SK-N-SH (cell line): ENCODE results near the gene WIZ. TPM values are rescaled to one million over a fixed set of nuclear protein-coding genes. Genes with fewer than 3 reads are reported as not detected.

ENCODE experiments used
- CTCF ChIA-PET: fragments of 300-600, 350-600 bp; formaldehyde crosslinking; extraction: SDS; loops from one replicate; lab custom pipeline; 2021; lab: Yijun Ruan, JAX
- POLR2A ChIA-PET: fragments of 350-600 bp; sonication (Branson Sonifier 250); formaldehyde crosslinking; extraction: SDS; loops from one replicate; lab custom pipeline; 2020; ENCODE audit warnings: antibody characterized with exemption, inconsistent platforms; lab: Yijun Ruan, JAX
- DNase-seq: peaks from one replicate; pipeline ENCODE4 v3.0.0; 2012
- H2AFZ ChIP-seq: fragments of 200-600 bp; sonication (generic); 2 replicates; pipeline ENCODE4 v1.8.1; 2016; ENCODE audit warnings: antibody characterized with exemption, mild to moderate bottlenecking, low read depth
- H3F3A ChIP-seq: fragments of 200-600 bp; sonication (generic); replicated peaks from 2 replicates; pipeline ENCODE3; 2016; ENCODE audit warnings: antibody characterized with exemption, mild to moderate bottlenecking; ENCODE audit not compliant: insufficient read depth
- H3K27ac ChIP-seq, 2 experiments: fragments of 200-500 bp in 1 of 2; fragments of 200-600 bp in 1 of 2; sonication (Bioruptor generic) in 1 of 2; sonication (generic), shearing (Covaris generic) in 1 of 2; 2 replicates each; pipeline versions ENCODE4 v1.5.1 to v1.6.1; 2014 to 2016; ENCODE audit warnings: low read depth in 2 of 2, inconsistent platforms in 1 of 2, low read length in 1 of 2, mild to moderate bottlenecking in 1 of 2, mixed read lengths in 1 of 2
- H3K27me3 ChIP-seq: fragments of 200-600 bp; sonication (generic), shearing (Covaris generic); 2 replicates; pipeline ENCODE4 v1.6.1; 2016; ENCODE audit warnings: mixed run types; ENCODE audit not compliant: insufficient read depth
- H3K36me3 ChIP-seq, 2 experiments: fragments of 200-500 bp in 1 of 2; fragments of 200-600 bp in 1 of 2; sonication (Bioruptor generic) in 1 of 2; sonication (generic) in 1 of 2; replicated peaks in 1 of 2; 2 replicates each; pipeline versions ENCODE3 to v1.5.1; 2014 to 2016; ENCODE audit warnings: low read length in 1 of 2, mild to moderate bottlenecking in 1 of 2; ENCODE audit not compliant: insufficient read depth in 2 of 2, control insufficient read depth in 1 of 2
- H3K4me1 ChIP-seq, 2 experiments: fragments of 200-500 bp in 1 of 2; fragments of 200-600 bp in 1 of 2; sonication (Bioruptor generic) in 1 of 2; sonication (generic), shearing (Covaris generic) in 1 of 2; 2 replicates each; pipeline versions ENCODE4 v1.5.1 to v1.6.1; 2014 to 2016; ENCODE audit warnings: low read depth in 1 of 2, low read length in 1 of 2, mixed run types in 1 of 2; ENCODE audit not compliant: insufficient read depth in 2 of 2, control insufficient read depth in 1 of 2
- H3K4me2 ChIP-seq: fragments of 200-600 bp; sonication (generic), shearing (Covaris generic); 2 replicates; pipeline ENCODE4 v1.6.1; 2017; ENCODE audit warnings: mixed run types
- H3K4me3 ChIP-seq, 2 experiments: fragments of 200-500 bp in 1 of 2; fragments of 200-600 bp in 1 of 2; sonication (Bioruptor generic) in 1 of 2; sonication (generic), shearing (Covaris generic) in 1 of 2; 2 replicates each; pipeline versions ENCODE4 v1.5.1 to v1.8.1; 2014 to 2016; ENCODE audit warnings: low read depth in 2 of 2, inconsistent platforms in 1 of 2, low read length in 1 of 2, mild to moderate bottlenecking in 1 of 2, mixed read lengths in 1 of 2, moderate library complexity in 1 of 2
- H3K79me2 ChIP-seq: fragments of 200-600 bp; sonication (generic); 2 replicates; pipeline ENCODE4 v1.8.1; 2017; ENCODE audit warnings: mild to moderate bottlenecking; ENCODE audit not compliant: insufficient read depth
- H3K9ac ChIP-seq: fragments of 200-600 bp; sonication (generic); 2 replicates; pipeline ENCODE4 v1.6.1; 2017; ENCODE audit warnings: mixed run types
- H3K9me2 ChIP-seq: fragments of 200-600 bp; sonication (generic); 2 replicates; pipeline ENCODE4 v1.6.1; 2017; ENCODE audit warnings: mixed run types
- H3K9me3 ChIP-seq: fragments of 200-600 bp; sonication (generic); 2 replicates; pipeline ENCODE4 v1.6.1; 2017; ENCODE audit warnings: mixed run types, mild to moderate bottlenecking, moderate library complexity
- H4K20me1 ChIP-seq: fragments of 200-600 bp; sonication (generic); 2 replicates; pipeline ENCODE4 v1.6.1; 2017; ENCODE audit warnings: mild to moderate bottlenecking, mixed run types; ENCODE audit not compliant: insufficient read depth
- CHD2 ChIP-seq: fragments of 150-350 bp; IDR thresholded peaks from 2 replicates; pipeline ENCODE4 v1.6.1; 2018; ENCODE audit warnings: low read length; ENCODE audit not compliant: partially characterized antibody
- ELF1 ChIP-seq: IDR thresholded peaks from 2 replicates; pipeline ENCODE4 v1.4.0; 2012
- EP300 ChIP-seq, 2 experiments: IDR thresholded peaks; 2 replicates each; pipeline versions ENCODE4 v1.4.0 to v1.6.1; 2012; ENCODE audit warnings: borderline replicate concordance in 1 of 2, low read depth in 1 of 2, low read length in 1 of 2
- EZH2phosphoT487 ChIP-seq: fragments of 200-600 bp; sonication (generic); IDR thresholded peaks from 2 replicates; pipeline ENCODE4 v1.6.1; 2017; ENCODE audit warnings: low read depth, mixed run types, mild to moderate bottlenecking, antibody characterized with exemption, moderate library complexity, borderline replicate concordance
- FOSL2 ChIP-seq: IDR thresholded peaks from 2 replicates; pipeline ENCODE4 v1.4.0; 2012; ENCODE audit warnings: low read depth, mild to moderate bottlenecking, moderate library complexity, borderline replicate concordance
- FOXJ3 ChIP-seq: sonication (generic); formaldehyde crosslinking; IDR thresholded peaks from 2 replicates; pipeline ENCODE4 v1.5.1; 2020; ENCODE audit warnings: mild to moderate bottlenecking, missing genetic modification reagents
- FOXM1 ChIP-seq: IDR thresholded peaks from 2 replicates; pipeline ENCODE4 v1.4.0; 2012; ENCODE audit warnings: low read depth, mild to moderate bottlenecking
- GABPA ChIP-seq: IDR thresholded peaks from 2 replicates; pipeline ENCODE4 v1.4.0; 2012; ENCODE audit warnings: low read depth, mild to moderate bottlenecking
- JUND ChIP-seq: IDR thresholded peaks from 2 replicates; pipeline ENCODE4 v1.4.0; 2012
- MEF2A ChIP-seq: IDR thresholded peaks from 2 replicates; pipeline ENCODE4 v1.4.0; 2012; ENCODE audit warnings: low read depth, borderline replicate concordance
- NFIC ChIP-seq: IDR thresholded peaks from 2 replicates; pipeline ENCODE4 v1.4.0; 2012; ENCODE audit warnings: borderline replicate concordance
- NRF1 ChIP-seq: IDR thresholded peaks from 2 replicates; pipeline ENCODE4 v1.6.1; 2012; ENCODE audit warnings: low read depth, mild to moderate bottlenecking, low read length
- POLR2AphosphoS5 ChIP-seq: IDR thresholded peaks from 2 replicates; pipeline ENCODE4 v1.6.1; 2012; ENCODE audit warnings: low read depth, low read length
- RAD21 ChIP-seq: IDR thresholded peaks from 2 replicates; pipeline ENCODE4 v1.6.1; 2012; ENCODE audit warnings: mild to moderate bottlenecking, low read length
- RCOR1 ChIP-seq: fragments of 150-350 bp; IDR thresholded peaks from 2 replicates; pipeline ENCODE4 v1.6.1; 2017; ENCODE audit warnings: antibody characterized with exemption, low read length
- RFX5 ChIP-seq: IDR thresholded peaks from 2 replicates; pipeline ENCODE4 v1.6.1; 2012; ENCODE audit warnings: mild to moderate bottlenecking, improper control_type of control experiment, low read length
- RXRA ChIP-seq: IDR thresholded peaks from 2 replicates; pipeline ENCODE4 v1.4.0; 2012; ENCODE audit warnings: low read depth, mild to moderate bottlenecking, borderline replicate concordance
- SMC3 ChIP-seq: IDR thresholded peaks from 2 replicates; pipeline ENCODE4 v1.6.1; 2012; ENCODE audit warnings: low read depth, low read length, improper control_type of control experiment
- TAF1 ChIP-seq: IDR thresholded peaks from 2 replicates; pipeline ENCODE4 v1.6.1; 2012; ENCODE audit warnings: low read depth, mild to moderate bottlenecking, low read length, moderate library complexity, borderline replicate concordance
- YY1 ChIP-seq: IDR thresholded peaks from 2 replicates; pipeline ENCODE4 v1.4.0; 2012; ENCODE audit warnings: low read depth, mild to moderate bottlenecking
- WGBS: methylation state at CpG from one replicate; pipeline ENCODE4 v1.1.6; 2017; ENCODE audit warnings: low lambda C conversion rate; 5-methylcytosine and 5-hydroxymethylcytosine counted together
- polyA plus RNA-seq, 3 experiments: library from polyadenylated mRNA; depleted of rRNA; stranded (reverse); fragments of >200 nt; gene quantifications; 2 replicates each; pipeline ENCODE4 v1.2.3, GENCODE V29; 2012
- TF ChIP-seq, protein P1 (sequence below): IDR thresholded peaks from 2 replicates; pipeline ENCODE4 v1.4.0; 2012; ENCODE audit warnings: low read depth, borderline replicate concordance
- TF ChIP-seq, protein P2 (sequence below): IDR thresholded peaks from 2 replicates; pipeline ENCODE4 v1.4.0; 2012; ENCODE audit warnings: low read depth, borderline replicate concordance
- TF ChIP-seq, protein P3 (sequence below): IDR thresholded peaks from 2 replicates; pipeline ENCODE4 v1.4.0; 2012; ENCODE audit warnings: low read depth
- TF ChIP-seq, protein P4 (sequence below): fragments of 150-350 bp; IDR thresholded peaks from 2 replicates; pipeline ENCODE4 v1.6.1; 2017; ENCODE audit warnings: antibody characterized with exemption, low read length, low read depth, borderline replicate concordance
- TF ChIP-seq, protein P5 (sequence below): fragments of 150-350 bp; IDR thresholded peaks from 2 replicates; pipeline ENCODE4 v1.6.1; 2016; ENCODE audit warnings: mild to moderate bottlenecking, low read depth, low read length

WIZ gene
- polyA plus RNA-seq, 1 of the 3 experiments (the other 2 are of a cell fraction), result 15.5 TPM

DNA sequence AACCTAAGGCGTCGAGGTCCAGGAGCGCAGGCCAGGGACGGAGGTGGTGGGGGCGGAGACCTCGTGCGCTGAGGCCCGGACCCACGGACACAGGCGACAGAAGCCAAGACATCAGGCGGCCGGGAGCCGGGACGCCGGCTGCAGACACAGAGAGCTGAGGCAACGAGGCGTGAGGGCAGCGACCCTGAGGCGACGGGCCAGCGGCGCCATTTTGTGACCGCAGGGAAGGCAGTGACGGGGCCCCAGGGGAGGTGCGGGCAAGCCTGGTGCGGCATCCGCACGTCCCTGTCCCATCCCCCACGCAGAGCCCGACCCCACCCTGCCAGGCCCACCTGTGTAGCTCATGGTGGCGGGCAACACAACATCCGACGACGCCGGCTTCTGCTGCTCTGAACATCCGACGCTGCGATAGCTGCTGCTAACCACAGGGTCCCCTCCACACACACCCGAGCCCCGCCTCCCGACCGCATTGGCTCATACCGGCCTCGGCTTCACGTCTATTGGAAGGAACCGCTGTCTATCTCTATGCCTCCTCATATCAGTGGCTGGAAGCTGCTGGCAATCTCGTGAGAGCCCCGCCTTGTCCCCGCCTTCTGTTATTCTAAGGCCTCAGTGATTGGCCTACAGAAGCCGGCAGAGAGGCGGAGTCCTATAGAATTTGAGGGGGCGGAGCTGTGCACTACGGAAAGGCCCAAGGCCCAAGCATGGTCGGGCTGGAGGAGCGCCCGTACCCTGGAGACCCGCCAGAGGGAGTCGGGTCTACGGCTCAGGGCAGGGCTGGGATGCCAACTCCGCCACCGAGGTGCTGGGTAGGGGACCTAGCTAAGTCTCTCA lies 31.0 kb downstream of the WIZ start, which contains the start of gene AKAP8L (continued):
- TF ChIP-seq, protein P1, sequence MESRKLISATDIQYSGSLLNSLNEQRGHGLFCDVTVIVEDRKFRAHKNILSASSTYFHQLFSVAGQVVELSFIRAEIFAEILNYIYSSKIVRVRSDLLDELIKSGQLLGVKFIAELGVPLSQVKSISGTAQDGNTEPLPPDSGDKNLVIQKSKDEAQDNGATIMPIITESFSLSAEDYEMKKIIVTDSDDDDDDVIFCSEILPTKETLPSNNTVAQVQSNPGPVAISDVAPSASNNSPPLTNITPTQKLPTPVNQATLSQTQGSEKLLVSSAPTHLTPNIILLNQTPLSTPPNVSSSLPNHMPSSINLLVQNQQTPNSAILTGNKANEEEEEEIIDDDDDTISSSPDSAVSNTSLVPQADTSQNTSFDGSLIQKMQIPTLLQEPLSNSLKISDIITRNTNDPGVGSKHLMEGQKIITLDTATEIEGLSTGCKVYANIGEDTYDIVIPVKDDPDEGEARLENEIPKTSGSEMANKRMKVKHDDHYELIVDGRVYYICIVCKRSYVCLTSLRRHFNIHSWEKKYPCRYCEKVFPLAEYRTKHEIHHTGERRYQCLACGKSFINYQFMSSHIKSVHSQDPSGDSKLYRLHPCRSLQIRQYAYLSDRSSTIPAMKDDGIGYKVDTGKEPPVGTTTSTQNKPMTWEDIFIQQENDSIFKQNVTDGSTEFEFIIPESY, result 0 out of 2 replicates have a peak, but pooled peaks have one; percentile 20
- TF ChIP-seq SMC3 (peak; percentile 73), RAD21 (peak; percentile 73), YY1 (peak; percentile 90), EZH2phosphoT487 (no peak), GABPA (no peak), FOXM1 (no peak), FOSL2 (no peak; the same call in 1 of the 2 replicates), MEF2A (no peak), TAF1 (peak; percentile 53; the same call in 1 of the 2 replicates), RXRA (no peak), JUND (no peak), EP300 (IDR thresholded peaks at IDR 0.05; ENCODE audit: borderline replicate concordance in 1 of 2, low read depth in 1 of 2, low read length in 1 of 2) (no peak)
- TF ChIP-seq, protein P2, sequence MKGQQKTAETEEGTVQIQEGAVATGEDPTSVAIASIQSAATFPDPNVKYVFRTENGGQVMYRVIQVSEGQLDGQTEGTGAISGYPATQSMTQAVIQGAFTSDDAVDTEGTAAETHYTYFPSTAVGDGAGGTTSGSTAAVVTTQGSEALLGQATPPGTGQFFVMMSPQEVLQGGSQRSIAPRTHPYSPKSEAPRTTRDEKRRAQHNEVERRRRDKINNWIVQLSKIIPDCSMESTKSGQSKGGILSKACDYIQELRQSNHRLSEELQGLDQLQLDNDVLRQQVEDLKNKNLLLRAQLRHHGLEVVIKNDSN, result no peak
- TF ChIP-seq, protein P3, sequence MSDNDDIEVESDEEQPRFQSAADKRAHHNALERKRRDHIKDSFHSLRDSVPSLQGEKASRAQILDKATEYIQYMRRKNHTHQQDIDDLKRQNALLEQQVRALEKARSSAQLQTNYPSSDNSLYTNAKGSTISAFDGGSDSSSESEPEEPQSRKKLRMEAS, result peak; percentile 60
- TF ChIP-seq, protein P4, sequence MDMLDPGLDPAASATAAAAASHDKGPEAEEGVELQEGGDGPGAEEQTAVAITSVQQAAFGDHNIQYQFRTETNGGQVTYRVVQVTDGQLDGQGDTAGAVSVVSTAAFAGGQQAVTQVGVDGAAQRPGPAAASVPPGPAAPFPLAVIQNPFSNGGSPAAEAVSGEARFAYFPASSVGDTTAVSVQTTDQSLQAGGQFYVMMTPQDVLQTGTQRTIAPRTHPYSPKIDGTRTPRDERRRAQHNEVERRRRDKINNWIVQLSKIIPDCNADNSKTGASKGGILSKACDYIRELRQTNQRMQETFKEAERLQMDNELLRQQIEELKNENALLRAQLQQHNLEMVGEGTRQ, result no peak
- TF ChIP-seq, all 33 proteins: peak for 17

DNA sequence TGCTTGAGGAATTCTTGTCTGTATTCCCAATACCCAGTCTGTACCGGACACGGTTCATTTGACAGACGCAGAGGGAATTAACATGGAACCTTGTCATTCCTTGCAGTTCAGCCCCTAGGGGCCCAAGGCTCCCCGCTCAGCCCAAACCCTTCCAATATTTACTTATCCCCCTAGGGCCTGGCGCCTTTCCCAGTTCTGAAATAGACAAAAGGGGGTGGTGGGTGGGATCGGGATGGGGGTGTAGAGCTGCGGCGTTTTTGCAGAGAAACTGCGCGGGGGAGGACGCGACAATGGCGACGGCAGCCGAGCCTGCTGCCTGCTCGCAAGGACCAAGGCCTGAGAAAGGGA lies 31.6 kb downstream of the WIZ start:
- H4K20me1 ChIP-seq, result peaks cover 45% of the 10 kb centered on the region
- peaks cover 16 to 30% of the 10 kb centered on the region in 2 experiments for H3K36me3 ChIP-seq
- H2AFZ ChIP-seq, result 0 out of 2 replicates have a peak overlapping the region, but pooled peaks have one; percentile 17
- peaks cover 56% of the 10 kb centered on the region for H3K79me2 ChIP-seq
- peak overlapping the region; percentile 93 to 94 for H3K4me3 ChIP-seq
- peak overlapping the region; percentile 73 to 89 for H3K27ac ChIP-seq
- CTCF ChIA-PET, result interaction anchor here (1.3 to 3.1 kb wide), 10 partner anchors 14 to 294 kb away, joined by 3 to 19 read pairs (median 8); partner anchors contain the start of gene AKAP8
- under 1% methylated on average over 16 of the region's 16 CpGs for WGBS
- H3K27me3 ChIP-seq, result no peaks in the 10 kb centered on the region
- H3F3A ChIP-seq, result peaks cover 10% of the 10 kb centered on the region
- peak overlapping the region; percentile 87 for H3K9ac ChIP-seq
- POLR2A ChIA-PET, result interaction anchor here (1.0 to 2.2 kb wide), 6 partner anchors 7 to 219 kb away, joined by 4 to 15 read pairs (median 8); partner anchors contain the start of gene AKAP8
- H3K9me3 ChIP-seq, result no peaks in the 10 kb centered on the region
- H3K4me1 ChIP-seq, result peaks cover 10 to 41% of the 10 kb centered on the region in 2 experiments; a peak in 3 of 4 replicates
- DNase-seq, result peak; percentile 54
- H3K4me2 ChIP-seq, result peak overlapping the region; percentile 89
- H3K9me2 ChIP-seq, result no peaks in the 10 kb centered on the region
- no peak for TF ChIP-seq RXRA
- TF ChIP-seq ELF1, result no peak
- TF ChIP-seq RFX5, result no peak
- no peak for TF ChIP-seq NRF1
- no peak for TF ChIP-seq FOXJ3 (CRISPR knock-in tag)
- no peak for TF ChIP-seq RCOR1
- no peak for TF ChIP-seq EZH2phosphoT487
- TF ChIP-seq JUND, result no peak
- TF ChIP-seq FOSL2, result no peak
- TF ChIP-seq, protein P5, sequence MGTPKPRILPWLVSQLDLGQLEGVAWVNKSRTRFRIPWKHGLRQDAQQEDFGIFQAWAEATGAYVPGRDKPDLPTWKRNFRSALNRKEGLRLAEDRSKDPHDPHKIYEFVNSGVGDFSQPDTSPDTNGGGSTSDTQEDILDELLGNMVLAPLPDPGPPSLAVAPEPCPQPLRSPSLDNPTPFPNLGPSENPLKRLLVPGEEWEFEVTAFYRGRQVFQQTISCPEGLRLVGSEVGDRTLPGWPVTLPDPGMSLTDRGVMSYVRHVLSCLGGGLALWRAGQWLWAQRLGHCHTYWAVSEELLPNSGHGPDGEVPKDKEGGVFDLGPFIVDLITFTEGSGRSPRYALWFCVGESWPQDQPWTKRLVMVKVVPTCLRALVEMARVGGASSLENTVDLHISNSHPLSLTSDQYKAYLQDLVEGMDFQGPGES, result no peak
- no peak for TF ChIP-seq POLR2AphosphoS5
- TF ChIP-seq CHD2, result no peak
- TF ChIP-seq NFIC, result no peak
- TF ChIP-seq, protein P2, result no peak
